Measurements from ENCODE around the gene PPP4R1.
A peak's percentile ranks its signal among the peaks of the same experiment; 100 is the strongest.

The PPP4R1 gene

GRCh38 chr18:9545029-9545428, 69.3 kb downstream of the PPP4R1 start:
- DNase-seq (ENCODE audit: low spot score): no peak

- DNase-seq (ENCODE audit: low spot score): no peak
Measured at GRCh38 chr18:9542924-9543323, 71.4 kb downstream of the PPP4R1 start.

GRCh38 chr18:9539938-9540337, 74.4 kb downstream of the PPP4R1 start:
- no peak for DNase-seq (ENCODE audit: low spot score)

- DNase-seq (ENCODE audit: low spot score): peak; percentile 2
Measured at GRCh38 chr18:9539283-9539682, 75.1 kb downstream of the PPP4R1 start.

- no peak for DNase-seq (ENCODE audit: low spot score)
Measured at GRCh38 chr18:9537677-9538076, 76.7 kb downstream of the PPP4R1 start.

- DNase-seq (ENCODE audit: low spot score): no peak
Measured at GRCh38 chr18:9536354-9537152, 77.8 kb downstream of the PPP4R1 start.

- DNase-seq (ENCODE audit: low spot score): no peak
Measured at GRCh38 chr18:9535430-9535991, 78.8 kb downstream of the PPP4R1 start.

GRCh38 chr18:9534844-9535243, 79.5 kb downstream of the PPP4R1 start:
- DNase-seq (ENCODE audit: low spot score): no peak

GRCh38 chr18:9531791-9532410, 82.5 kb downstream of the PPP4R1 start:
- DNase-seq (ENCODE audit: low spot score): no peak

- DNase-seq (ENCODE audit: low spot score): no peak
Measured at GRCh38 chr18:9530226-9531009, 83.9 kb downstream of the PPP4R1 start.

GRCh38 chr18:9526458-9526857, 87.9 kb downstream of the PPP4R1 start:
- no peak for DNase-seq (ENCODE audit: low spot score)

- DNase-seq (ENCODE audit: low spot score): no peak
Measured at GRCh38 chr18:9522952-9523351, 91.4 kb downstream of the PPP4R1 start.

- DNase-seq (ENCODE audit: low spot score): no peak
Measured at GRCh38 chr18:9521770-9522169, 92.6 kb downstream of the PPP4R1 start.

GRCh38 chr18:9520666-9521065, 93.7 kb downstream of the PPP4R1 start:
- no peak for DNase-seq (ENCODE audit: low spot score)

GRCh38 chr18:9519399-9519798, 95.0 kb downstream of the PPP4R1 start:
- no peak for DNase-seq (ENCODE audit: low spot score)

- DNase-seq (ENCODE audit: low spot score): no peak
Measured at GRCh38 chr18:9517869-9518268, 96.5 kb downstream of the PPP4R1 start.

GRCh38 chr18:9516437-9517064, 97.8 kb downstream of the PPP4R1 start:
- no peak for DNase-seq (ENCODE audit: low spot score)

GRCh38 chr18:9513971-9514512, 100.3 kb downstream of the PPP4R1 start:
- peak; percentile 11 for DNase-seq (ENCODE audit: low spot score)

- DNase-seq (ENCODE audit: low spot score): no peak
Measured at GRCh38 chr18:9508446-9509025, 105.8 kb downstream of the PPP4R1 start.

GRCh38 chr18:9507565-9508088, 106.7 kb downstream of the PPP4R1 start:
- DNase-seq (ENCODE audit: low spot score): no peak

All from COLO829 (cell line).